ENCODE results near the gene TMEM272. TPM values are rescaled to one million over a fixed set of nuclear protein-coding genes. Genes with fewer than 3 reads are reported as not detected.
A peak's percentile ranks its signal among the peaks of the same experiment; 100 is the strongest.

Gene TMEM272
- total RNA-seq, 1 donor from 2014 or later, result not detected

DNA sequence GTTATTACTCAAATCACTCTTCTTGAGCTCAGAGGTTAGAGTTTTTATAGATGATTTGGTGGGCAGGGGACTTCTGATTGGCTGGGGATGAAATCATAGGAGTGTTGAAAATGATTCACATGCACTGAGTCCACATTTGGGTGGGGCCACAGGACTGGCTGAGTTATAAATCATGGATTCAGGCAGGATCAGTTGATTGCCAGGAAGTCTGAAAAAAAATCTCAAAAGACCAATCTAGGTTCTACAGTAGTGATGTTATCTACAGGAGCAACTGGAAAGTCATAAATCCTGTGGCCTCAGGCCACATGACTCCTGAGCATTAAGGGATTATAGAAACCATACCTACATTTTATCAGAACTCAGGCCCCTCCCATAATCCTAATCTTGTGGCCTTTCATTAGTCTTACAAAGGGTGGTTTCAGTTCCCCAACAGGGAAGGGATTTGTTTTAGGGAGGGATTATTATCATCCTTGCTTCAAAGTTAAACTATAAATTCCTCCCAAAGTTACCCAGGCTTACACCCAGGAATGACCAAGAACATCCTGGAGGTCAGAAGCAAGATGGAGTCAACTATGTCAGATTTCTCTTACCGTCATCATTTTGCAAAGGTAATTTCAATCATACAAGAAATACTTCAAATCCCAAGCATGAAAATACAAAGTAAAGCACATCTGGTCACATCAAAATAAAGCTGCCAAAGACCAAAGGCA is 11.2 kb upstream of the TMEM272 start:
- Mint-ChIP-seq H3K27me3 (ENCODE audit: unreplicated experiment) (peaks cover 6% of the 10 kb centered on the region), H3K4me1 (ENCODE audit: unreplicated experiment) (peaks cover 16% of the 10 kb centered on the region), H3K27ac (ENCODE audit: unreplicated experiment) (no peak overlapping the region), H3K9me3 (ENCODE audit: unreplicated experiment) (no peaks in the 10 kb centered on the region), H3K36me3 (ENCODE audit: unreplicated experiment) (no peaks in the 10 kb centered on the region), H3K4me3 (ENCODE audit: unreplicated experiment) (no peak overlapping the region)
- no peak for DNase-seq (ENCODE audit: extremely low spot score, unreplicated experiment)
- TF ChIP-seq, protein P1, sequence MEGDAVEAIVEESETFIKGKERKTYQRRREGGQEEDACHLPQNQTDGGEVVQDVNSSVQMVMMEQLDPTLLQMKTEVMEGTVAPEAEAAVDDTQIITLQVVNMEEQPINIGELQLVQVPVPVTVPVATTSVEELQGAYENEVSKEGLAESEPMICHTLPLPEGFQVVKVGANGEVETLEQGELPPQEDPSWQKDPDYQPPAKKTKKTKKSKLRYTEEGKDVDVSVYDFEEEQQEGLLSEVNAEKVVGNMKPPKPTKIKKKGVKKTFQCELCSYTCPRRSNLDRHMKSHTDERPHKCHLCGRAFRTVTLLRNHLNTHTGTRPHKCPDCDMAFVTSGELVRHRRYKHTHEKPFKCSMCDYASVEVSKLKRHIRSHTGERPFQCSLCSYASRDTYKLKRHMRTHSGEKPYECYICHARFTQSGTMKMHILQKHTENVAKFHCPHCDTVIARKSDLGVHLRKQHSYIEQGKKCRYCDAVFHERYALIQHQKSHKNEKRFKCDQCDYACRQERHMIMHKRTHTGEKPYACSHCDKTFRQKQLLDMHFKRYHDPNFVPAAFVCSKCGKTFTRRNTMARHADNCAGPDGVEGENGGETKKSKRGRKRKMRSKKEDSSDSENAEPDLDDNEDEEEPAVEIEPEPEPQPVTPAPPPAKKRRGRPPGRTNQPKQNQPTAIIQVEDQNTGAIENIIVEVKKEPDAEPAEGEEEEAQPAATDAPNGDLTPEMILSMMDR (IDR thresholded peaks at IDR 0.05), result no peak

DNA sequence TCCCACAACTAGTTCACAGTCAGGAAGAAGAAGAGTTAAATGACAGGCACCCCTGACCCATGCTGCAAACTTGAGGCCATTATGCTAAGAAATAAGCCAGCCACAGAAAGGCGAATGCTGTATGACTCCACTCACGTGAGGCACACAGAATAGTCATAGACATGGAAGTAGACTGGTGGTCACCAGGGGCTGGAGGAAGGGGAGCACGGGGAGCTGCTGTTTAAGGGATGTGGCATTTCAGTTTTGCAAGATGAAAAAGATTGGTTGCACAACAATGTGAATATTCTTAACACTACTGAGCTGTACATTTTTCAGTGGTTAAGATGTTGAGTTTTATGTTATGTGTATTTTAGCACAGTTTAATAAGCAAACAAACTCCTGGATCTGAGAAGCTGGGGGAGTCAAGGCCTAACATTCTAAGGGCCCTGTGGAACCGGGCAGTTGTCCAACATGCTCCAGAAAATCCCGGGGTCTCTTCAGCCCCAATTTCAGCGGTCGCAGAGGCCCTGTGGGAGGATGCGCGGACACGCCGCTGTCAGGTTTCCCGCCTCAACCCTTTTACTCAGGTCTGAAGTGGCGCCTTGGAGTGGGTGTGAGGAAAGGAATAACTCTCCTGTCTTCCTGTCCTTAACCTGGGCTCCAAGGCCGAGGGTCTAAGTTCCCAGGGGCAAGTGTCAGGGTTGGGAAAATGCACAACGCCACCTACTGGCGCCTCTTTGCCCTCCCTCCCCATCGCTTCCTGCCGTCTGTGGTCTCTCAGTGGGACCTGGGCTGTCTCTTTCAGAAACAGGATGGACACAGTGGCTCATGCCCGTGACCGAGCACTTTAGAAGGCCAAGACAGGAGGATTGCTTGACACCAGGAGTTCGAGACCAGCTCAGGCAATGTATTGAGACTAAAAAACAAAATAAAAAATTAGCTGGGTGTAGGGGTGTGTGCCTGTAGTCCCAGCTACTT is 4.4 kb upstream of the TMEM272 start:
- Mint-ChIP-seq H3K27me3 (ENCODE audit: unreplicated experiment) (peaks cover 3% of the 10 kb centered on the region), H3K9me3 (ENCODE audit: unreplicated experiment) (no peaks in the 10 kb centered on the region), H3K27ac (ENCODE audit: unreplicated experiment) (no peak overlapping the region), H3K4me1 (ENCODE audit: unreplicated experiment) (peaks cover 15% of the 10 kb centered on the region), H3K4me3 (ENCODE audit: unreplicated experiment) (no peak overlapping the region), H3K36me3 (ENCODE audit: unreplicated experiment) (no peaks in the 10 kb centered on the region)
- TF ChIP-seq, protein P1 (IDR thresholded peaks at IDR 0.05), result peak; percentile 42
- DNase-seq (ENCODE audit: extremely low spot score, unreplicated experiment), result no peak

DNA sequence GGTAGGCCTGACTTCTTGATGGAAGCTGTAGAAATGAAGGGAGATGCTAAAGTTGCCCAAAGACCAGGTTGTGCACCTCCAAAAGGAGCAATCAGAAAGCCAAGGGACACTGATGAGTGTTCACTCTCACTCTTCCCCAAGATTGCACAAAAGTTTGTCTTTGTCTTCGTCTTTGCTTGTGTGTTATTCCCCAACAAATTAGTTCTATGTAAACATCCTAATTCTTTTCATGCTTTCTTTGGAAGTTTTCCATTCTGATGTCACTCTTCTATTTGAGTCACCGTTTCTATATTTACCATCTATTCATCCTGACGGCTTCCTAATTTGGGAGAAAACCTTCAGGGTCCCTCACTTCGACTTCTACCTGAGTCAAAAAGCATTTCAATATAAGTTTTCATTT is 3.7 kb upstream of the TMEM272 start:
- no peak overlapping the region for H3K4me3 Mint-ChIP-seq (ENCODE audit: unreplicated experiment)
- no peak overlapping the region for H3K27ac Mint-ChIP-seq (ENCODE audit: unreplicated experiment)
- no peak for DNase-seq (ENCODE audit: extremely low spot score, unreplicated experiment)

DNA sequence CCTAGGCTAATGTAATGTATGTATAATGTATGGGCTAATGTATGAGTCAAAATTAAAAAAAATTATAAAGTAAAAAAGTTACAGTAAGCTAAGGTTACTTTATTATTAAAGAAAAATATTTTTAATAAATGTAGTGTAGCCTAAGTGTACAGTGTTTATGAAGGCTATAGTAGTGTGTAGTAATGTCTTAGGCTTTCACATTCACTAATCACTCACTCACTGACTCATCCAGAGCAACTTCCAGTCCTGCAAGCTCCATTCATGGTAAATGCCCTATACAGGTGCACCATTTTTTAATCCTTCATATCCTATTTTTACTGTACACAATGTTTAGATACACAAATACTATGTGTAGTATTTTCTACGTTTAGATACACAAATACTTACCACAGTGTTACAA is 1.8 kb upstream of the TMEM272 start:
- TF ChIP-seq, protein P1 (IDR thresholded peaks at IDR 0.05), result no peak

More for the DNA sequence above, 3.7 kb upstream of the TMEM272 start:
- H3K36me3 Mint-ChIP-seq (ENCODE audit: unreplicated experiment), result no peaks in the 10 kb centered on the region
- no peaks in the 10 kb centered on the region for H3K9me3 Mint-ChIP-seq (ENCODE audit: unreplicated experiment)
- TF ChIP-seq, protein P1 (IDR thresholded peaks at IDR 0.05), result no peak
- H3K4me1 Mint-ChIP-seq (ENCODE audit: unreplicated experiment), result peaks cover 15% of the 10 kb centered on the region
- H3K27me3 Mint-ChIP-seq (ENCODE audit: unreplicated experiment), result peaks cover 3% of the 10 kb centered on the region

More for the DNA sequence above, 1.8 kb upstream of the TMEM272 start:
- no peak for DNase-seq (ENCODE audit: extremely low spot score, unreplicated experiment)
- Mint-ChIP-seq H3K27me3 (ENCODE audit: unreplicated experiment) (peaks cover 6% of the 10 kb centered on the region), H3K4me1 (ENCODE audit: unreplicated experiment) (peaks cover 15% of the 10 kb centered on the region), H3K4me3 (ENCODE audit: unreplicated experiment) (no peak overlapping the region), H3K9me3 (ENCODE audit: unreplicated experiment) (no peaks in the 10 kb centered on the region), H3K27ac (ENCODE audit: unreplicated experiment) (no peak overlapping the region), H3K36me3 (ENCODE audit: unreplicated experiment) (no peaks in the 10 kb centered on the region)
